HEK293 (cell line): ENCODE measurements around the gene EXOG.

Experiments
- EGR2 ChIP-seq: fragments of 450-650 bp; formaldehyde crosslinking; IDR thresholded peaks from 2 replicates; pipeline ENCODE4 v1.5.1; 2016; ENCODE audit warnings: low read depth, missing biosample characterization, missing genetic modification characterization
- ELK4 ChIP-seq: IDR thresholded peaks from 2 replicates; pipeline ENCODE4 v1.6.1; 2011; ENCODE audit warnings: mild to moderate bottlenecking, low read depth, low read length, borderline replicate concordance
- MEIS1 ChIP-seq: sonication (generic); formaldehyde crosslinking; IDR thresholded peaks from 2 replicates; pipeline ENCODE4 v1.8.1; 2022; ENCODE audit warnings: missing genetic modification reagents, mild to moderate bottlenecking, borderline replicate concordance
- PRDM1 ChIP-seq: fragments of 450-650 bp; formaldehyde crosslinking; IDR thresholded peaks from 2 replicates; pipeline ENCODE4; 2016; ENCODE audit warnings: missing biosample characterization, missing genetic modification characterization
- PRDM10 ChIP-seq: fragments of 450-650 bp; formaldehyde crosslinking; IDR thresholded peaks from 2 replicates; pipeline ENCODE4 v1.5.1; 2016; ENCODE audit warnings: missing biosample characterization, missing genetic modification characterization
- SCRT1 ChIP-seq: fragments of 450-650 bp; formaldehyde crosslinking; IDR thresholded peaks from 2 replicates; pipeline ENCODE4 v1.5.1; 2016; ENCODE audit warnings: missing biosample characterization, missing genetic modification characterization, borderline replicate concordance
- SP2 ChIP-seq: fragments of 450-650 bp; formaldehyde crosslinking; IDR thresholded peaks from 2 replicates; pipeline ENCODE4 v1.5.1; 2016; ENCODE audit warnings: missing biosample characterization, missing genetic modification characterization
- SP3 ChIP-seq: fragments of 450-650 bp; formaldehyde crosslinking; IDR thresholded peaks from 2 replicates; pipeline ENCODE4 v1.5.1; 2016; ENCODE audit warnings: missing biosample characterization, missing genetic modification characterization
- TCF7L2 ChIP-seq: IDR thresholded peaks from 2 replicates; pipeline ENCODE4 v1.6.1; 2011; ENCODE audit warnings: low read depth, mild to moderate bottlenecking, inconsistent platforms, low read length, moderate library complexity, borderline replicate concordance
- TRIM28 ChIP-seq: IDR thresholded peaks from 2 replicates; pipeline ENCODE4 v1.6.1; 2011; ENCODE audit warnings: low read length, control low read depth, borderline replicate concordance
- YY2 ChIP-seq: fragments of 450-650 bp; formaldehyde crosslinking; IDR thresholded peaks from 2 replicates; pipeline ENCODE4 v1.5.1; 2016; ENCODE audit warnings: missing biosample characterization, missing genetic modification characterization
- ZBTB48 ChIP-seq: fragments of 450-650 bp; formaldehyde crosslinking; IDR thresholded peaks from 2 replicates; pipeline ENCODE4 v1.5.1; 2016; ENCODE audit warnings: missing biosample characterization, missing genetic modification characterization
- ZFP69B ChIP-seq: fragments of 450-650 bp; formaldehyde crosslinking; IDR thresholded peaks from 2 replicates; pipeline ENCODE4 v1.5.1; 2016; ENCODE audit warnings: missing biosample characterization, missing genetic modification characterization
- ZNF133 ChIP-seq: fragments of 450-650 bp; formaldehyde crosslinking; IDR thresholded peaks from 2 replicates; pipeline ENCODE4 v1.5.1; 2016; ENCODE audit warnings: missing biosample characterization, missing genetic modification characterization
- ZNF155 ChIP-seq: fragments of 450-650 bp; formaldehyde crosslinking; IDR thresholded peaks from 2 replicates; pipeline ENCODE4 v1.5.1; 2016; ENCODE audit warnings: missing biosample characterization, missing genetic modification characterization
- ZNF202 ChIP-seq: fragments of 450-650 bp; formaldehyde crosslinking; IDR thresholded peaks from 2 replicates; pipeline ENCODE4 v1.5.1; 2016; ENCODE audit warnings: missing biosample characterization, missing genetic modification characterization, borderline replicate concordance
- ZNF221 ChIP-seq: fragments of 450-650 bp; formaldehyde crosslinking; IDR thresholded peaks from 2 replicates; pipeline ENCODE4 v1.5.1; 2017; ENCODE audit warnings: missing biosample characterization, missing genetic modification characterization, borderline replicate concordance
- ZNF239 ChIP-seq: fragments of 450-650 bp; formaldehyde crosslinking; IDR thresholded peaks from 2 replicates; pipeline ENCODE4 v1.5.1; 2016; ENCODE audit warnings: missing biosample characterization, missing genetic modification characterization
- ZNF433 ChIP-seq: fragments of 450-650 bp; formaldehyde crosslinking; IDR thresholded peaks from 2 replicates; pipeline ENCODE4 v1.5.1; 2016; ENCODE audit warnings: missing biosample characterization, missing genetic modification characterization, low read depth
- ZNF518A ChIP-seq: fragments of 450-650 bp; formaldehyde crosslinking; conservative IDR thresholded peaks from 2 replicates; pipeline ENCODE4 v1.5.1; 2016; ENCODE audit warnings: low read depth, missing biosample characterization, missing genetic modification characterization
- ZNF560 ChIP-seq: fragments of 450-650 bp; formaldehyde crosslinking; IDR thresholded peaks from 2 replicates; pipeline ENCODE4 v1.5.1; 2017; ENCODE audit warnings: missing biosample characterization, missing genetic modification characterization, borderline replicate concordance
- ZNF600 ChIP-seq: fragments of 450-650 bp; formaldehyde crosslinking; IDR thresholded peaks from 2 replicates; pipeline ENCODE4 v1.5.1; 2016; ENCODE audit warnings: missing biosample characterization, missing genetic modification characterization
- ZNF654 ChIP-seq: fragments of 450-650 bp; formaldehyde crosslinking; IDR thresholded peaks from 2 replicates; pipeline ENCODE4 v1.5.1; 2016; ENCODE audit warnings: low read depth, missing biosample characterization, missing genetic modification characterization
- ZNF76 ChIP-seq: fragments of 450-650 bp; formaldehyde crosslinking; IDR thresholded peaks from 2 replicates; pipeline ENCODE4; 2016; ENCODE audit warnings: low read depth, missing biosample characterization, missing genetic modification characterization, borderline replicate concordance
- ZNF792 ChIP-seq: fragments of 450-650 bp; formaldehyde crosslinking; IDR thresholded peaks from 2 replicates; pipeline ENCODE4 v1.5.1; 2016; ENCODE audit warnings: missing biosample characterization, missing genetic modification characterization

EXOG gene

GRCh38 chr3:38455639-38456430 lies 40.3 kb upstream of the EXOG start (continued):
- TF ChIP-seq ZNF221: no peak
- TF ChIP-seq PRDM1: peak; percentile 77
- no peak for TF ChIP-seq SCRT1 (tag by site-specific recombination)
- no peak for TF ChIP-seq ZNF155 (tag by site-specific recombination)
- no peak for TF ChIP-seq ZNF433 (tag by site-specific recombination)
- no peak for TF ChIP-seq ZNF518A (tag by site-specific recombination)
- TF ChIP-seq ELK4: no peak
- peak; percentile 79 for TF ChIP-seq ZNF600 (tag by site-specific recombination)
- TF ChIP-seq ZNF654: no peak
- TF ChIP-seq EGR2 (tag by site-specific recombination): no peak
- TF ChIP-seq ZNF202: no peak
- no peak for TF ChIP-seq TCF7L2
- no peak for TF ChIP-seq ZNF76 (tag by site-specific recombination)
- TF ChIP-seq PRDM10 (tag by site-specific recombination): no peak
- TF ChIP-seq ZNF560 (tag by site-specific recombination): no peak
- no peak for TF ChIP-seq ZFP69B (tag by site-specific recombination)
- TF ChIP-seq SP3 (tag by site-specific recombination): 0 out of 2 replicates have a peak, but pooled peaks have one; percentile 6
- TF ChIP-seq TRIM28: no peak
- TF ChIP-seq ZNF133 (tag by site-specific recombination): no peak
- TF ChIP-seq SP2 (tag by site-specific recombination): no peak
- no peak for TF ChIP-seq ZNF239 (tag by site-specific recombination)
- TF ChIP-seq ZNF792 (tag by site-specific recombination): no peak
- no peak for TF ChIP-seq YY2 (tag by site-specific recombination)
- TF ChIP-seq MEIS1 (CRISPR knock-in tag): no peak
- TF ChIP-seq ZBTB48 (tag by site-specific recombination): peak; percentile 86
